Measurements from ENCODE around the gene RASEF. TPM values are rescaled to one million over a fixed set of nuclear protein-coding genes. Genes with fewer than 3 reads are reported as not detected.

The RASEF gene
- total and polyA plus RNA-seq, 2 of the 13 experiments (the other 11 are each of a cell fraction or from before 2014, with no cell fraction given) = 0.07 TPM; not detected in 1

GRCh38 chr9:83097633-83098032 lies 34.7 kb upstream of the RASEF start:
- Histone ChIP-seq H3K4me1 (ENCODE audit: insufficient read depth, low read length) (no peaks in the 10 kb centered on the region), H3K27ac (ENCODE audit: extremely low read length, insufficient read depth, low read length) (no peak overlapping the region), H2AFZ (ENCODE audit: low read length) (no peak overlapping the region), H4K20me1 (ENCODE audit: insufficient read depth, low read length) (no peaks in the 10 kb centered on the region), H3K9ac (ENCODE audit: insufficient read depth, low read depth, low read length) (no peak overlapping the region), H3K4me3 (replicated peaks in 1 of 3; ENCODE audit: insufficient read depth in 1 of 3, low read depth in 2 of 3, low read length in 3 of 3) (no peak overlapping the region), H3K79me2 (ENCODE audit: insufficient read depth, low read length) (no peaks in the 10 kb centered on the region), H3K36me3 (replicated peaks in 1 of 2; ENCODE audit: control insufficient read depth in 1 of 2, insufficient read depth in 2 of 2, low read length in 2 of 2) (no peaks in the 10 kb centered on the region), H3K27me3 (ENCODE audit: control insufficient read depth in 1 of 2, insufficient read depth in 2 of 2, low read length in 2 of 2) (0 out of 5 replicates have a peak, but pooled peaks cover 0 to 4% of the 10 kb centered on the region in 2 experiments), H3K4me2 (ENCODE audit: low read depth, low read length) (no peak overlapping the region), H3K9me3 (ENCODE audit: low read length) (no peaks in the 10 kb centered on the region)
- in situ Hi-C loops (cut with HindIII; ENCODE audit: extremely low pct_ligation_motif_present, low pct_unique_long_range_greater_than_20kb) (no loop called here), intact Hi-C loops (cut with micrococcal nuclease; ENCODE audit: unreplicated experiment) (no loop called here)
- no peak for ATAC-seq
- FAIRE-seq = no peak
- no TSS peak for BruUV-seq (replicated peaks)
- WGBS (ENCODE audit: low lambda C conversion rate) = 79% methylated on average over 4 of the region's 4 CpGs
- POLR2A ChIA-PET = no interaction called here
- CTCF ChIA-PET (ENCODE audit: low intra/inter-chr PET ratio, low total read pairs) = no interaction called here
- no peak for DNase-seq (ENCODE audit: low spot score)
- TF ChIP-seq SUZ12 (IDR thresholded peaks at IDR 0.05; ENCODE audit: low read depth, low read length) = no peak
- no peak for TF ChIP-seq ZNF318 (CRISPR knock-in tag; IDR thresholded peaks at IDR 0.05)
- no peak for TF ChIP-seq TOE1 (CRISPR knock-in tag; IDR thresholded peaks at IDR 0.05)
- TF ChIP-seq KAT2B (IDR thresholded peaks at IDR 0.05; ENCODE audit: borderline replicate concordance, low read depth, low read length) = no peak
- TF ChIP-seq ZNF576 (CRISPR knock-in tag; IDR thresholded peaks at IDR 0.05) = no peak
- TF ChIP-seq ZFP41 (CRISPR knock-in tag; IDR thresholded peaks at IDR 0.05; ENCODE audit: borderline replicate concordance) = no peak
- TF ChIP-seq ZNF549 (CRISPR knock-in tag; IDR thresholded peaks at IDR 0.05) = no peak
- no peak for TF ChIP-seq SNAPC2 (CRISPR knock-in tag; IDR thresholded peaks at IDR 0.05)
- TF ChIP-seq ZNF281 (CRISPR knock-in tag; IDR thresholded peaks at IDR 0.05; ENCODE audit: borderline replicate concordance) = no peak
- TF ChIP-seq ZXDC (CRISPR knock-in tag; IDR thresholded peaks at IDR 0.05) = no peak
- no peak for TF ChIP-seq FOXJ3 (CRISPR knock-in tag; IDR thresholded peaks at IDR 0.05; ENCODE audit: borderline replicate concordance)

Data from HepG2 (cell line).